ENCODE measurements around the gene PUSL1.

The PUSL1 gene

DNA sequence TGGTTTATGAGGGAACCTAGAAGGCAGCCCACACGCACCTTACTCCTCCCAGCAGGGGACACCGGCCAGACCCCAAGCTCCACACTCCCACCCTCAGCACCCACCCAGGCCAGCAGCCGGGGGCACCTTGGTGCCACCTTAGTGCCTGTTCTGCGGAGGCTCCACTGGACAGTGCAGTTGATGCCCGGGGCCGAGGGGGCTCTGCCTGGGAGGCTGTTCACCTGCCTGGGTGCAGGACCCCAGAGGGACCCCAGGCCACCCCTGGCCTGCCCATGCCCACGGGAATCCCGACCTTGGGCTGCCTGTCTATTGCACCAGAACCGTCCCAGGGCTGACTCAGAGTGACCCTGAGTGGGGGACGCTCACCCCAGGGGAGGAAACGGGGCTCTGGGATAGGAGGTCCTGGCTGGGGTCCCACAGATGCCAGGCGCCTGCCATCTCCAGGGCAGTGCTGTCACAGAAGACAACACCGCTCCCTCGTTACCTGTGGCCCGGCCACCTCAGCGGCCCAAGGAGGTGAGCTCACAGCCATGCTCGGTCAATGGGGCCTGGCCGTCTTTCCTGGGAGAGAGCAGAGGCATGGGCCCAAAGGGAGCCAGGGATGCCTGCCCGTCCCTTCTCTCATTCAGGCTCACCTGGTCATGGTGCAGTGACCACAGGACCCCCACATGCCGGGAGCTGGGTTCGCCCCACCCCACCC, 27.5 kb upstream of the PUSL1 start:
- H3K27ac ChIP-seq, result peak overlapping the region; percentile 67
- TF ChIP-seq CTCF (conservative IDR thresholded peaks at IDR 0.05), result no peak

DNA sequence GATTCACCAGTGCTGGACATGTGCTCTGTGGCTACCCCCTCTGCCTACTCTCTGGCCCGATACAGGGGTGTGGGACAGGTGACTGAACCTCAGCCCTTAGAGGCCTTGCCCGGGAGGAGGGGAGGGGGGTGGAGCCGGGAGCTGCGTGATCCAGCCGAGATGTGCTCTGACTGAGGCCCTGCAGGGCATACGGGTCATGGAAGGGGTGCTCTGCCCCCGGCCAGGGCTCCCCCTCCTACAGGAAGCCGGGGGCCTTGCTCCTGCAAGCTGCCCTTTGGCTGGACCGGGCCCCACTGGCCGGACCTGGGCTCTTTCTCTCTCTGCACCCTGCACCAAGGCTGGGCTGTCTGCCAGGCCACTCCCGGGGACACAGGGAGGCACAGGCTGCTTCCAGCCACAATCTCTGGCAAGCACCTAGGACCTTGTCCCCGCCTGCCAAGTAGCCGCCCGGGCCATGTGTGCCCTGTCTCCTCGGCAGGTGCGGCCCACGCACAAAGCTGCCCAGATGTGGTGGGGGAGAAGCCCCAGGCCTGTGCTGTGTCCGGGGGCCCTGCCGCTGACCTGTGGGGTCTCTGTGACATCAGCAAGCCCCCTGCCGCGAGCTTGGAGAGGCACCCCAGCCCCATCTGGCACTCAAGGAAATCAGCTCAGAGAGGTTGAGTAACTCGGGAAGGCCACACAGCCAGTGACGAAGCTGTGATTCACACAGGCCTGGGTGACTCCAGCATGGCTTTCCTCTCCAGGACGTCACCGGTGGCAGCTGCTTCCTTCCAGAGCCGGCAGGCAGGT, 26.7 kb upstream of the PUSL1 start:
- H3K27ac ChIP-seq, result peak overlapping the region; percentile 67
- TF ChIP-seq CTCF (conservative IDR thresholded peaks at IDR 0.05), result no peak

GRCh38 chr1:1282998-1283397, 25.4 kb upstream of the PUSL1 start:
- H3K27ac ChIP-seq, result no peak overlapping the region
- no peak for TF ChIP-seq CTCF (conservative IDR thresholded peaks at IDR 0.05)

GRCh38 chr1:1283821-1284220, 24.6 kb upstream of the PUSL1 start:
- no peak overlapping the region for H3K27ac ChIP-seq
- TF ChIP-seq CTCF (conservative IDR thresholded peaks at IDR 0.05), result no peak

DNA sequence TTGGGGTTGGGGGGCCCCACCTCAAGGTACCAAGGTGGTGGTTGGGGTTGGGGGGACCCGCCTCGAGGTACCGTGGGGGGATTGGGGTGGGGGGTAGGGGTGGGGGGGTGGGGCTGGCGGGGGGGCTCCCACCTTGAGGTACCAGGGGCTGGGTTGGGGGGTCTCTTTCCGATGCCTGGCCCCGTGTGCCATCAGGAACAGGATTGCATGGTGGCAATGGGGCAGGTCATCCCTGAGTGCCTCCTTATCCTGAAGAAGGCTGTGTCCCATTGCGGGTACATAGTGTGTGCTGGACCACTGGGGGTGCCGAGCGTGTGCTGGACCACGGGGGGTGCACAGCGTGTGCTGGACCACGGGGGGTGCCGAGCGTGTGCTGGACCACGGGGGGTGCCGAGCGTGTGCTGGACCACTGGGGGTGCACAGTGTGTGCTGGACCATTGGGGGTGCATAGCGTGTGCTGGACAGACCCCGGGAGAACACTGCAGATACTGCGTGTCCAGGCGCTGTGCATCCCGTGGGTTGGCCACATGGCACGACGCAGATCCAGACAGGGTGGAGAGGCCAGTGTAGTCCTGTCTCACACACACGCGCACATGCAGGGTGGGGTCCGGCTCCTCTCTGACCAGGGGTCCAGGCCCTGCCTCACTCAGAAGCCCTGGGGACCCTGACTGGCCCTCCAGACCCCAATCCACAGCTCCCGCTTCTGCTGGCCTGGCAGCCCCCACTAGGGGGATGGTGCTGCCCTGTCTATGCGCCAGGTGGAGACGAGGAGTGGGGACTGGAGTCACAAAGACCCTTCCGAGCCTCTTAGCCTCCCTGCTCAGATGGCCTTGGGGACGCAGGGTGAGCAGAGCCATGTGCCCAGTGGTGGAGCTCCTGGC, 23.9 kb upstream of the PUSL1 start:
- TF ChIP-seq CTCF (conservative IDR thresholded peaks at IDR 0.05), result no peak
- H3K27ac ChIP-seq, result no peak overlapping the region

DNA sequence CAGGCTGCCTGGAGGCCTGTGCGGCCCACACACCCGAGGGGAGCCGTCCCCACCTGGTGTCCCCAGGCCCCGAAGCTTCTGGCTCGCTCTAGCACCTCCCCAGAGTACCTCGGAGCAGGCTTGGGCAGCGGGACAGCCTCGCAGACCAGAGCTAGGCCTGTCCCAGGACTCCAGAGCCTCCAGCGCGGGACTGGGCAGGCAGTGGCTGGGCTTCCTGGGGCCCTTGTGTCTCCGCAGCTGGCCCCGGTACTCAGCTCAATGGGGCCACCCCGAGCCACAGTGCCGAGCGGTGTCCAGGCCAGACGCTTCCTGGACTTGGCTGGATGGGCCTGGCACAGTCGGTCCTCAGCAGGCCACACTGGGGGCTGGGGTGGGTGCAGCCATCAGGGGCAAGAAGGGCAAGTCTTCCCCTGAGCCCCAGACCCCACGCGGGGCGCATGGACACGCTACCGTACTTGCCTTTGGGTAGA, 23.3 kb upstream of the PUSL1 start:
- no peak for TF ChIP-seq CTCF (conservative IDR thresholded peaks at IDR 0.05)
- no peak overlapping the region for H3K27ac ChIP-seq
